Left ventricle myocardium superior (tissue), 1 donor: Measurements from ENCODE around the gene ARHGEF25. TPM values are rescaled to one million over a fixed set of nuclear protein-coding genes. Genes with fewer than 3 reads are reported as not detected.

Experiments
- ATAC-seq: fragments of 200-7000 bp; cut with Tn5 transposase; one replicate; pipeline ENCODE4 v1.9.1; 2020; ENCODE audit warnings: mild to moderate bottlenecking, moderate library complexity
- DNase-seq: peaks from one replicate; pipeline ENCODE4 v3.0.0-alpha.2; 2020
- intact Hi-C: fragments of 100-400 bp; cut with micrococcal nuclease; formaldehyde crosslinking; loops from one replicate; pipeline ENCODE4 v1.11.0; 2022
- total RNA-seq: library from RNA; stranded (reverse); fragmentation: NEBNext Ultra II Directional; extraction: Animal tissue kit (Norgen Biotek cat#: 25700); gene quantifications from one replicate; pipeline ENCODE4 v1.2.1, GENCODE V29; 2021
- donor health status: DM: no; HTN: yes; CAD: no; lungs with severe emphysema.

The ARHGEF25 gene
- total RNA-seq, 1 donor from 2014 or later, result 11.9 TPM

DNA sequence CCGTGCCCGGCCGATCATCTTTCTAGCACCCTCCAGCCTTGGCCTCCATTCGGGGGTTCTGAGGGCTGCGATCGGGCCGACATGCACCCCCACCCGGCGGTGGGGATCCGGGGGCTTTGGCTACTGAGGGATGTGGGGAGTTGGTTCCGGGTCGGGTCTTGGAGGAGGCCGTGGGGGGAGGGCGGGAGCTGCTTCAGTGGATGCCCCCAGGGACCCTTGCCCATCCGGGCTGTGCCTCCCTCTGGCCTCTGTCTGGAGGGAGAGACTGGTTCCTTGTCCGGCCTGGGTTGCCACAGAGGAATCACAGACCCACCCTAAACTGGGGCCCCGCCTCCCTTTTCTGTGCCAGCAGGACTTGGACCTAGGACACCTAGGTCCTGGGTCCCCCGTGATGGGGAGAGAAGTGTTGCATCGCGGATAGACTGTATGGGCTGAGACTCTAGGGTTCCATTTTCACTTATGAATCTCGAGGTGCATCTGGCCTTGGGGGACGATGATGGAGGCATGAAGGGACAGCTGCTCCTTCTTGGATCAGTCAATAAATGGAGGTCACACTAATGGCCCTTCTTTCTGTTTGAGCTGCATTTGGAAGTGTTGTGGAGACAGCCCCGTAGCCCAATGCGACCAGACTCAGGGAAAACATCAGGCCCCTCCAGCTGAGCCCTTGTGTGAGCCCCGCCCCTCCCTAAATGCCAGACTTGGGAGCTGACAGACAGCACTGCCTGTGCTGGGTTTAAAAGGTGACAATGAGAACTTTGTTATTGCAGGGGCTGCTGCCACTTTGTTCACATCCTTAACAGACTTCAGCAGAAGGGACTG is 6.0 kb upstream of the ARHGEF25 start:
- DNase-seq, result peak; percentile 63
- peak; percentile 19 for ATAC-seq
- intact Hi-C loops, result no loop called here

- intact Hi-C loops, result no loop called here
- no peak for DNase-seq
- no peak for ATAC-seq
Observed at GRCh38 chr12:57605811-57606311, 5.4 kb upstream of the ARHGEF25 start.

- intact Hi-C loops, result no loop called here
- ATAC-seq (no peak), DNase-seq (no peak)
Observed at GRCh38 chr12:57606399-57606798, 4.8 kb upstream of the ARHGEF25 start.

DNA sequence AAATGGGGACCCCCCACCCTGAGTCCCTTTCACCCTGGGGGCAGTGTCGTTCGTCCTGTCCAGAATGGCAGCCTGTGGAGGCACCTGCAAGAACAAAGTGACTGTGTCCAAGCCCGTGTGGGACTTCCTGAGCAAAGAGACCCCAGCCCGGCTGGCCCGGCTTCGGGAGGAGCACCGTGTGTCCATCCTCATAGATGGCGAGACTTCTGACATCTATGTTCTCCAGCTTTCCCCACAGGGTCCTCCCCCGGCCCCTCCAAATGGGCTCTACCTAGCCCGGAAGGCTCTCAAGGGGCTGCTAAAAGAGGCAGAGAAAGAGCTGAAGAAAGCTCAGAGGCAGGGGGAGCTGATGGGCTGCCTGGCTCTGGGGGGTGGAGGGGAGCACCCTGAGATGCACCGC is 4.4 kb upstream of the ARHGEF25 start:
- no peak for ATAC-seq
- intact Hi-C loops, result no loop called here
- DNase-seq, result no peak

- ATAC-seq (no peak), DNase-seq (no peak)
- intact Hi-C loops, result no loop called here
Observed at GRCh38 chr12:57607958-57608663, 3.1 kb upstream of the ARHGEF25 start.

DNA sequence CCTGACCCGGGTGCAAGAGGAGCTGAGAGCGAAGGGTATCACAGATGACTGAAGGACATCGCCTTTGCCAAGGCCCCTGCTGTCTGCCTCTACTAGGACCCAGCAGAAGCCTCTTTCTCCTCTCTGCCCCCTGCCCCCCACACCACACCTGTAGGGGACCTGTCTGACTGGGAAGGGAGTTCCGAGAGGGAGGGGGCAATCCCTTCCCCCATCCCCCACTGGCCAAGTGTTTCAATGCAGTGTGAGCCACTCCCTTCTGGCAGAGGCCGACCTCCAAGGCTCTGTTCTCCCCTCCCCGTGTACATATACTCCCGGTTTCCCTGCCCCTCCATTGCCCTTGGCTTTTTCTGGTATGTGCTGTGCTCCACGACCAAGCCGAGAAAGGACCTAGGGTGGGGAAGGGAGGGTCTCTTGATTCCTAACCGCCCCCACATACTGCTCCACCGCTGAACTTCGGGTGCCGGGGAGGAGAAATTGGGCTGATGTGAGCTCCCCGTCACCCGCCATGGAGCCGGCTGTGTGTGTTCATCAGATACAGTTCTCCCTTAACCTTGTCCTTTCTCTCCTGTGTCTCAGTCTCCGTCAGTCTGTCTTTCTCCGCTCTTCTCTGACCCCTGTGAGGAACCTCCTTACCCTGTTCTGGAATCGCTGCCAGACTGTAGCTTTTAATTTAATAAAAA is 2.0 kb upstream of the ARHGEF25 start:
- intact Hi-C loops, result no loop called here
- no peak for DNase-seq
- no peak for ATAC-seq

DNA sequence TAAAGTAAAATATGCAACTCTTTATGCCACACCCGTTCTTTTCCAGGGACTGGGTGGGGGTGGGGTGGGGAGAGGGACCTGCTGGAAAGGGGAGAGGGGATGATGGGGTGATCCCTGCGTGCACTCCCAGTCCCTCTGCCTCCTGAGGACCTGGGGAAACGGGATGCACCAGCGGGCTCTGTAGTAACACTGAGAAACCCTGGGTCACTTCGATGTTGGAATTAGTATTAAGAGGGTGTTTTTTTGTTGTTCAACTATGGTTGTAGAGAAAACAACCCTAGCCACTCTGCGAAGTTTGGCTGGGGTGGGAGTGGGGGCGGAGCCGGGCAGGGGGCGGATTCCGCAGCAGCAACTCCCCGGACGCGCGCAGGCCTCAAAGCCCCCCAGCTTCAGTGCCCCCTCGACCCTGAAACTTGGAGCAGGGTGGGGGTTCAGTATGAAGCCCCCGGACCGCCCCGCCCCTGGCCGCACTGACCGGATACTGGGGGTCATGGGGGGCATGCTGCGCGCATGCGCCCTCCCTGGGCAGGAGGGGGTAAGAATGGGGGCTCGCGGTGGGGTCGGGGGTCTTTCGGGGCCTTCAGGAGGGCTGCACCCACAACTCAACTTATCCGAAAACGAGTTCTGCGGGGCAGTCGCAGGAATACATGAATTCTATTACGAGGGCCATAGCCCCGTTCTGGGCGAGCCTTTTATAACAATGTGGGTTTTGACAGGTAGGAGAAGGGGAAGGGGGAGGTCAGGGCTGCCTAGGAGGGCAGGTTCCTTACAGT is 1.3 kb upstream of the ARHGEF25 start:
- ATAC-seq (peak; percentile 20), DNase-seq (peak; percentile 62)
- intact Hi-C loops, result no loop called here

DNA sequence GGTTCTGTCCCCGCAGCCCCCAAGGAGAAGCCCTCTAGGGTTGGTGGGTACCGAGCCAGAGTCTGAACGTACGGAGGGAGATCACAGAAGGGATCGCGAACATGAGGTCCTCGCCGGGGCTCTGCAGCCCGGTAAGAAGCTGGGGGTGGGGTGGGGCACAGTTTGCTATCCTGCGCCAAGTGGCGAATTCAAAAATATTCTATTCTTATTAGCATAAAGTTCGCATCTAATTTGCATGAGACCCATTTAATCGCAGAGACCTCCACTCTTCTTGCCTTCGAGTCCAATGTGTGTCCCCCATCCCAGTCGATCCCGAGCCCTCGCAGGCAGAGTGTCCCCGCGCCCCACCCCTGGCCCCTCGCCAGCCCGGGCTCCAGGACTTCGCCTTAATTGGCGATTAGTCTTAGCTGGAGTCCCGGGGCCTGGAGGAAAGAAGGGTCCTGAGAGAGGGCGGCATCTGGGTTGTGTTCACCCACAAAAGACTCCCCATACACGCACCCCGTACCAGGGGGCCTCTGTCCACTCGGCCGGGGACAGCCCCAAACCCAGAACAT is 604 bp upstream of the ARHGEF25 start:
- ATAC-seq, result peak; percentile 60
- intact Hi-C loops, result no loop called here
- peak; percentile 81 for DNase-seq

DNA sequence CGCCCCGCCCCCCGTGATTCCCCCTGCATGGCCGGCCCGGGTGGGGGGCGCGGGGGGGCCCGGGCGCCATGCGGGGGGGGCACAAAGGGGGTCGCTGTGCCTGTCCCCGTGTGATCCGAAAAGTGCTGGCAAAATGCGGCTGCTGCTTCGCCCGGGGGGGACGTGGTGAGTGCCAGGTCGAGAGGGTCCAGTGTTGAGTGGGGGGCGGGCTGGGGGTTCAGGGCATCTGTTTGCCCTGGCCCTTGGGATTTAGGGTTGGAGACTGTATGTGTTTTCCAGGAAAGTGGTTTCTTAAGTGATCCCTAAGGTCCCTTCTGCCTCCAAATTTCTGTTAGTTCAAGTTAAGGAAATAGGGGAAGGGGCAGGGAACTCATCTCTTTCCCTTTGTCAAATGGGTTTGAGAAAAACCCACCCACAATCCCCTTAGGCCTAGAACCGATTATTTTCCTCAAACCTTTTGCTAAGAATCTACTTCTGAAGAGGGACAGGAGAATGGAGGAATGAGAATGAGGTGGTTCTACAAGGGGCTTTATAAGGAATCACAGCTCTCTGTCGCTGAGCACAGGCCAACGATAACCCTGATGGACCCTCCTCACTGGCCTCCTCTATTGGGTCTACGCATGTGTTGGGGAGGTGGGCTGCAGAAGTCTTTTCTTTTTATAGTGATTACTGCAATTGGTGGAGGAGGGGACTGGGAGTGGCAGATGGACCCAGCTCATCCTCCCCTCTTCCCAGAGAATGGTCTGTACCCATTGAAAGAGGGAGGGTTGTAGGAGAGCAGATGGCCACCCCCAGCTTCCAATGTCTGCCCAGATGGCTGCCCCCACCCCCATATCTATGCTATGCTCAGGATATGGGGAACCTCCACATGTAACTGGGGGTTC is 834 bp downstream of the ARHGEF25 start:
- intact Hi-C loops, result no loop called here
- ATAC-seq (no peak), DNase-seq (no peak)

DNA sequence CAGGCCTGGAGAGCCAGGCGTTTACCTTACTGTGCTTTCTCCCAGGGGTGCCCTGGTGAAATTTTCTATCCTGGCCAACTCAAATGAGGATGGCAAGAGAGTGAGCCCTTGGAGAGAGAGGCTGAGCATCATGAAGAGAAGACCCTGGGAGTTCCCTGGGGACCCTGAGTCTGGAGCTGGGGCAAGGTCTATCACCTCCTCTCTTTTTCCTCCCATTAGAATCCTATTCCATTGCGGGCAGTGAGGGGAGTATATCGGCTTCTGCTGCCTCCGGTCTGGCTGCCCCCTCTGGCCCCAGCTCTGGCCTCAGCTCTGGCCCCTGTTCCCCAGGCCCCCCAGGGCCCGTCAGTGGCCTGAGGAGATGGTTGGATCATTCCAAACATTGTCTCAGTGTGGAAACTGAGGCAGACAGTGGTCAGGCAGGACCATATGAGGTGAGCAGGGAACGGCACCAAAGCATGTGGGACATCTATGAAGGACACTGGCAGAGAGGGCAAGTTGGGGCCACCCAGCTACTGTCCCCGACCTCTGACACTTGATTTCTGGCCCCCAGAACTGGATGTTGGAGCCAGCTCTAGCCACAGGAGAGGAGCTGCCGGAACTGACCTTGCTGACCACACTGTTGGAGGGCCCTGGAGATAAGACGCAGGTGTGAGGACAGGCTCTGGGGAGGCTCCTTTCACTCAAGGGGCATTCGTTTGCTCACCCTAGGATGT is 1.6 kb downstream of the ARHGEF25 start:
- no peak for DNase-seq
- no peak for ATAC-seq
- intact Hi-C loops, result no loop called here

- DNase-seq (no peak), ATAC-seq (no peak)
- intact Hi-C loops, result no loop called here
Observed at GRCh38 chr12:57613427-57614109, 2.3 kb downstream of the ARHGEF25 start.

- intact Hi-C loops, result no loop called here
- peak; percentile 59 for DNase-seq
- ATAC-seq, result no peak
Observed at GRCh38 chr12:57614178-57614947, 3.1 kb downstream of the ARHGEF25 start.

DNA sequence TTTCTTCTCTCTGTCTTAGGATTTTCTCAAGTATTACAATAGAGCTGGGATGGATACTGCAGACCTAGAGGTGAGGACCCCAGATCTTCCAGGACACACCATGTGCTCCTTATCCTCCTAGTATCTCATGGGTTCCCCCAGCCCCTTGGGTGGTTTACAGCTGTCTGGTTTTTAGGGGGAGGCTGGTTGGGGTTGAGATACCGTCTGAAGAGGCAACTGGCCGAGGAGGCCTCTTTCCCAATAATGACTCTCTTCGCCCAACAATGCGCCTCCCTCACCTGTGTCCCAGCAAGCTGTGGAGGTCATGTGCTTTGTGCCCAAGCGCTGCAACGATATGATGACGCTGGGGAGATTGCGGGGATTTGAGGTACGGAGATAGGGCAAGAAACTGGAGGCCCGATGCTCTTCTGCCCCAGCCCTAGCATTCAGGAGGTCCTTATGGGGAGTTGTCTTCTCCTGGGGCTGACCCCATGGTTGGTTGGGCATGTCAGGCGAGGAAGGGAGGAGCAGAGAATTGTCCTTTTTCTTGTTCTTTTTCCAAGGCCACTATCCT is 3.8 kb downstream of the ARHGEF25 start:
- intact Hi-C loops, result no loop called here
- DNase-seq (no peak), ATAC-seq (no peak)

- intact Hi-C loops, result no loop called here
- ATAC-seq, result no peak
Observed at GRCh38 chr12:57615637-57616036, 4.4 kb downstream of the ARHGEF25 start.

GRCh38 chr12:57616383-57617101 is 5.3 kb downstream of the ARHGEF25 start:
- intact Hi-C loops, result no loop called here
- no peak for DNase-seq
- ATAC-seq, result no peak

More at GRCh38 chr12:57615637-57616036, 4.4 kb downstream of the ARHGEF25 start:
- DNase-seq, result no peak
